Measurements from ENCODE around the gene GAN.
"Not testable (repeated sequence)": the region's sequence is repeated elsewhere in the genome, so short reads cannot be mapped to it uniquely, and the experiment has no call there.

Gene GAN

DNA sequence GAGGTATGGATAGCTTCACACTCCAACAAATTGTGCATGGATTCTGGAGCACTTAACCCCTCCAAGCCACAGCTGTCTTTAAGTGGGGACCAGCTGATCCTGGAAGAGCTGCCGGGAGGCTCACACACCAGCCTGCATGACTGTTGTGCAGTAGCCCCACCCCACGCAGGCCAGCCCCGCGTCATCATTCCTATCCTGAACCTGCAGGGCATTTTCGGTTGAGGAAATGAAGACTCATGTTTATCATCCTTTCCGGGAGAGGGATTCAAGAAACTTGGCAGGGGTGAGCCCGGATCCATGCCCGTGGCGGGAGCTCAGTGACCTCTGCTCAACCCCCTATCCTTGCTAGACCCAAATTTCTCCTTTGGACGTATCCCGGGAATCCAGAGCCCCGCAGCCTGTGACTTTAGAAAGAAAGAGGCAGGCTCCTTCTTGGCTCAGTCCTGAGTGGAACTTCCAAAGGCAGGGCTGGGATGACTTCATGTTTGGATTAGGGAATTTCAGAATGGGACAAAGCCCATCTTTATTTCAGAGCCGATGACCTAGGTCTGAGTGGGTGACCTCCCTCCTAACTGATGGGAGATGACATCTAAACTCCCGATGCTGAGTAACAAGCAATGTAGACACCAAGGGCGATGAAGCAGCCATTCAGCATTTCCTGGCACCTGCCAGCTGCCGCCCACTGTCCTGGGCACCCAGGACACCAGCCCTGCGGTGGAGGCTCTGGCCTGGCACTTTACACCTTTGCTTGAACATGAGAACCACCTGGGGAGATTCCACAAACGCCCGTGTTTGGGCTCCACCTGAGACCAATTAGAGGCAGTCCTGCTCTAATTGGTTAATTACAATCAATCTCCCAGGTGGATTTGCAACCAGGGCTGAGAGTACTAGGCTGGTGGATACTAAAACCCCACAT lies 86.5 kb downstream of the GAN start:
- DNase-seq = no peak

DNA sequence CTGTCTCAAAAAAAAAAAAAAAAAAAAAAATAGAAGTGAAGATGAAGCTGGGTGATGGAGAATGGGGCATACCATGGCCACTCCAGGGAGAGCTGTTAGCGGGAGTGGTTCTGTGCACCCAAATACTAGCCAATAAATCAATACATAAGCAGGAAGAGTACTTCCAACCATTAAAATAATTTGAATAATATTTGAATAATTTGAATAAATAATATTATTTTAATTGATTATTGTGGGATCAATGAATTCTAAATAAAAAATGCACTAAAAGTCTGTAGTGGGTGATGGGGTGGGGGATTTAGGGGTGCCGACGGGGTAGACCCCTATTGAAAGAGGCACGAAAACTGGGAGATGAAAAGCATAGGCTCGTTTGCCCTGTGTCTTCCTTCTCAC lies 88.4 kb downstream of the GAN start:
- no peak for DNase-seq

DNA sequence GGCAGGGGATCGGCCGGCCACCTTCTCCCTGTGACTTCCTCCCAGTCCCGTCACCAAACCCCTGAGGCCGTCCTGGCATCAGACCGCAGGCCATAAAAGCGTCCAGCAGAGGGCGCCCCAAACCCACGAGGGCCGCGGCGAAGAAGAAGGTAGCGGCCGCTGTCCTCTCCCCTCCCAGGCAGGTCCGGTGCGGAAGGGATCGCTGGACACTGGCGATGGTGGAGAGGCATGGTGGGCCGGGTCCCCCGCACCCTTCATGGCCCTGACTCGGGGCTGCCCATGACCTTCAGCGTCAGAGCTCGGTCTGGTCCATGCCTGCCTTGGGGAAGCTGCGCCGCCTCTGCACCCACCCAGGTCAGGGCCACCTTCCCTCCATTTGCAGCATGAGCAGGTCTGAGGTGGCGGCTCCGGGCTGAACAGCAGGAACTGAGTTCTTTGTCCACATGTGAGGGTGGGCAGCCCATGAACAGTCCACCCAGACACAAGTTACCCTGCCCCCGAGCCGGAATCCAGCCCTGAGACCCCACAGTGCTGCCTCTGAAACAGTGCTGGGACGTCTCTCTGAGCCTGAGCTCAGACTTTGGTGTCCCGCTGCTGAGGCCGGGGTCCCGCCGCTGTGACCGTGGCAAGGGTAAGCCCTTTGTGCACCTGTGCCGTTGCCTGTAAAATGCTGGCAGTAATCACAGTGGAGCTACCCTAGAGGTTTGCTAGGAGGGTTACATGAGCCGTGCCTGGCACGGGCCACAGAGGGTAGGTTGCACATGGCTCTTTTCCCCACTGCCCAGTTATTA lies 89.0 kb downstream of the GAN start:
- DNase-seq = peak; percentile 59

DNA sequence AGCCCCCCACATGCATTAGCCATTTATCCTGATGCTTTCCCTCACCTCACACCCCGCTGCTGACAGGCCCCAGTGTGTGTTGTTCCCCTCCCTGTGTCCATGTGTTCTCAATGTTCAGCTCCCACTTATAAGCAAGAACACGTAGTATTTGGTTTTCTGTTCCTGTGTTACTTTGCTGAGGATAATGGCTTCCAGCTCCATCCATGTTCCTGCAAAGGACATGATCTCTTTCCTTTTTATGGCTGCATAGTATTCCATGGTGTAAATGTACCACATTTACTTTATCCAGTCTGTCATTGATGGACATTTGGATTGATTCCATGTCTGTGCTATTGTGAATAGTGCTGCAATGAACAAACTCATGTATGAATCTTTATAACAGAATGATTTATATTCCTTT lies 90.2 kb downstream of the GAN start:
- DNase-seq = not testable (repeated sequence)

DNA sequence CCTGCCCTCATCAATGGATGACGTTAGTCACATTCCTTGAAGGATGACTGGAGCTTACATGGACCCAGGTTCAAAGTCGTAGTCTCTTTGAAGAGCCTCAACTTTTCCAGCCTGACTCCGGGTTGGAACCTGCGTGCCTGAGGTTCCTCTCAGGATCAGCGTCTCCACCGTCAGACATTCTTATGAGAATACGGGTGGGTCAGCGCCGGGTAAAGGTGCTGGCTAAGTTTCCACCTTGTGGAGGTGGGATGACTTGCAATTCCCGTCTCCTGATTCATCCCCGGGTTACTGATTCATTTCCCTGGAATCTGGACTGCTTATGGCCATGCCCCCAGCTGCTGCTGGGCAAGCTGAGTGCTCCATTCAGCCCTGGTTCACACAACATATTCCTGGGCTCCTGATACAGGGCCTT lies 90.9 kb downstream of the GAN start:
- DNase-seq = peak; percentile 83

DNA sequence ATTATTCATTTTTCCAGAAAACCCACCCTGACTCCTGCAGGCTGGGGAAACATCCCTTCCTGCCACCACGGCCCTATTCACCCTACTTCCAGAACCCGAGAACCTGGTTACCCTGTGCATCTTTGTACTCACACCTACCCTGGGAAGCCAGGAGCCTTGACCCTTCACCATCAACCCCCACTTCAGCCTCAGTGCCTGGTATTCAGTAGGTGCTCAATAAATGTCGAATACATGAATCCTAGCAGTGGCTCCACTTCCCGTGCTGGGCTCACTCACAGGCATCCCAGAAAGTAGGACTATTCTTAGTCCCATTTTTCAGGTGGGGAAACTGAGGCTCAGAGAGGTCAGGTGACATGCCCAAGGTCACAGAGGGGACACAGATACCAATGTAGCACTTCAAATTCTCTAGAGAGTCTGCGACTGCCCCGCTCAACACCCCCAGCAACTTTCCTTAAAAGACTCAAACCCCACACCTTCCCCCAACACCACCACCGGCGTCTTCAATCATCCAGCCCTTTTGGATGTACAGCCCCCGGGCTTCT lies 93.7 kb downstream of the GAN start:
- DNase-seq = no peak

DNA sequence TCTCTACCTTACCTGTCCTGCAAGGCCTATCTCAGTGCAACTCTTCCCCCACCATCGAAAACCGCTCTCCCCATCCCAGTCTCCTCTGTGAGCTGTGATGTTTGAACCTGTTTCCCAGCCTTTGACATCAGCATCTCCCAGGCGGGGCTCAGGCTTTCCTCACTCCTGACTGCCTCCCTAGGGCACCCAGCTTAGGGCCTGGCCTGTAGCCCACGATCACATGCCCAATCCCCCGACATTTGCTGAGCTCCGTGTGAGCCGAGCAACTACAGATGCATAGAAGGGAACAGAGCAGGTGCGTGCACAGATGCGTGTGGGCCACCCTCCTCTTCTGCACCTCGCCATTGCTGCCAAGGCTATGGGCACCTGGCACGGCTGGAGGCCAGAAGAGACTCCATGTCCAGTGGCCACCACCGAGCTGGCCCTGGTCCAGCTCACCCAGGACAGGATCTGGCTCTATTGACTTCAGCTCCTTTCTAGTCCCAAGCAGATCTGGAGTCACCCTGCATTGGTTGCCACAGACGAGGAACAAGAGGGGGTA lies 94.3 kb downstream of the GAN start:
- DNase-seq = no peak

DNA sequence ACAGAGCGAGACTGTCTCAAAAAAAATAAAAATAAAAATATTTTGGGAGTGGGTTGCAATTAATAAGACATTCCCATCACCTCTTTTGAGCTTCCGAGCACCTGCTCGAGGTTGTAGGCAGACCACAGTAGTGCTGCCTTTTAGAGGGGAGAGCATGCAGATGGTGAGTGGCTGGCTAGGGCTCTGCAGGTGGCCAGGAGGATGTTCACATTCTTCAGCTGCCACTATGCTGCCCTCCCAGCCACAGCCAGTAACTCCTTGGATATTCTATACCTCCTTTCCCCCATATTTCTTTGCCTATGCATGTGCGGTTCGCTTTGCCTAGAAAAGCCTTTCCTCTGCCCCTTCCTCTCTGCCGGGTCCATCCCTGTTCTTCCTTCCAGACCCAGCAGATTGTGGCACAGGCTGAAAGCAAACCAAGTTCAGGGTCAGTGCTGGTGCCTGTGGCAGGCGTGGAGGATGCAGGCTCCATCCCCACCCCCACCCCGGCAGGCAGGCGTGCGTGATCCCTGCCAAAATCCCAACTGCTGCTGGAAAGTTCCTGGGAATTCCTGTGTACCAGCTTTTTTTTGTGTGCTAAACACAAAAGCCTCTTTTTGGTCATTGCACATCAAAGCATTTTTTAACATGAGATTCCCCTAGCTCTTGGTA lies 96.0 kb downstream of the GAN start:
- no peak for DNase-seq

DNA sequence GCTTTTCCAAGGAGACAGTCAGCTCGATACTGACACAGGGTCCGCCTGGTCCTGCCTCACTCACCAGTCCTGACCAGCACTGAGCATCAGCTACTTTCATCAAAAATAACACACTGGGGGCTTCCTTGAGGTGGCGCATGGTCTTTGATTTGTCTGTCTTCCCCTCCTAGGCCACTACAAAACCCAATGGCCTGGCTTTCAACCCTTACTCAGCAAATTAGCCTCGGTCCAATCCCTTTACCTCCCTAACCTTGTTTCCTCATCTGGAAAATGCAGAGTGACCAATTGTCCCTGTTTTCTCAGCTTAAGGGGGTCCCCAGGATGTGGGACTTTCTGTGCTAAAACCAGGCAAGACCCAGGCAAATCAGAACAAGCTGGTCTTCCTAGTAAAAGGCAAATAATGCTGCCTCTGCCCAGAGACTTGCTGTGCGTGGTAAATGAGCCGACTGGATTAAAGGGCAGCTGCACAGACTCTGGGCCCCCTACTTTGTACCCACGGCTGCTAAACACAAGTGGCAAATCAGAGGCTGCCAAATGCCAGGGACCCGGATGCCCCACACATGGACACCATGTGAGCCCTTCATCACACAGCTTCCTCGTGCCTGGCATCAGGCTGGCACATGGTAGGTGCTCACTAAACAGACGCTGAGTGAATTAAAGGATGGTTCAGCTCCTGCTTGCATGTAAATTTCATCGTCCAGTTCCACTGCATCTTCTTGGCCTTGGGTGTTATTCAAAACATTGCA lies 98.7 kb downstream of the GAN start:
- no peak for DNase-seq

DNA sequence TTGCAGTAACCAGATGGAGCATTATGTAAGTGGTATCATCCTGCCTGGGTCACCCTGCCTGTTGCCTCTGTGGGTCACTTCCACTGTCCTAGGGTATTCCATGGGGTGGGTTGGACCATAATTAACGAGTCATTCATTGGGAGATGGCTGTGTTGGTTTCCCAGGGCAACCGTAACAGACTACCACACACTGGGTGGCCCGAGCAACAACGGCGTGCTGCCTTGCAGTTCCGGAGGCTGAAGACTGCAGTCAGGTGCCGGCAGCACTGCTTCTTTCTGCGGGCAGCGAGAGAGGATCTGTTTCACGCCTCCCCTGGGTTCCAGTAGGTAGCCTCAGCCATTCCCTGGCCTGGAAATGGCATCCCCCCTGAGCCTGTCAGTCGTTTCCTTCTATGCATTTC lies 101.0 kb downstream of the GAN start:
- DNase-seq = no peak

DNA sequence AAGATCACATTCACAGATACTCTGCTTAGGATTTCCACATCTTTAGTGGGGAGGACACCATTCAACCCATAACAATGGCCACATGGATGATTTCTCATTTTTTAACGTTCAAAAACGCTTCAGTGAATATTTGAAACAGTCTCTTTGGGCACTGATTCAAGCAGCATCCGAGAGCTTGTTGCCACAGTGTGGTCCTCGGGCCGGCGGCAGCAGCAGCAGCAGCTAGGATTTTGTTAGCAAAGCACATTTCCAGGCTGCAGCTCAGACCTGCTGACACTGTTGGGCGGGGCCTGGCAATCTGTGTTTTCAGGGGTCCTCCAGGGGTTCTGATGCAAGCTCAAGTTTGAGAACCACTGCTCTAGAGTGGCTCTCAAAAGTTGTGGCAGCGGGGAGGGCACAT lies 102.0 kb downstream of the GAN start:
- no peak for DNase-seq

DNA sequence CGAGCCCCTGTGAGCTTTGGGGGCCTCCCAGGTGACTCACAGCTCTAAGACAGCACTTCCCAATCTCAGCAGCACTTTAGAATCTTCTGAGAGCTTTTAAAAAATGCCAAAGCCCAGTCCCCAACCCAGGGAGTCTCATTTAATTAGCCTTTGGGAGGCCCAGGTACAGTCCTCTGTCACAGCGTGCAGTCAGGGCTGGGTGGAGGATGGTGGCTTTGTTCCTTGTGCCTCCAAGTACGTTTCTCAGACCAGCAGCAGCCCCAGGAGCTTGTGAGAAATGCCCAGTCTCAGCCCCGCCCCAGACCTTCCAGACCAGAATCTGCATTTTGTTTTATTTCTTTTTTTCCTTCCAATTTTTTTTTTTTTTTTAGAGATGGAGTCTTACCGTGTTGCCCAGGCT lies 102.4 kb downstream of the GAN start:
- no peak for DNase-seq

DNA sequence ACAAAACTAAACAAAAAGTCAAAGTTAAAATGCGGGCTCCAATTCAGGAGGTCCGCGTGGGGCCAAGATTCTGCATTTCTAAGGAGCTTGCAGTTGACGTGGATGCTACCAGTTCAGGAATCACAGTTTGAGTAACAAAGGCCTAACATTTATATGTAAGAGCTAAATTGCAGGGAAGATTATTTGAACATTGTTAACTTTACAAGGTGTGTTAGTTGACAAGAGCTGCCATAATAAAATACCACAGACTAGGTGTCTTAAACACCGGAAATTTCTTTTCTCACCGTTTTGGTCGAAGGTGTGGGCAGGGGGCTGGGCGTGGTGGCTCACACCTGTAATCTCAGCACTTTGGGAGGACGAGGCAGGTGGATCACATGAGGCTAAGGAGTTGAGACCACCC lies 105.0 kb downstream of the GAN start:
- DNase-seq = no peak

DNA sequence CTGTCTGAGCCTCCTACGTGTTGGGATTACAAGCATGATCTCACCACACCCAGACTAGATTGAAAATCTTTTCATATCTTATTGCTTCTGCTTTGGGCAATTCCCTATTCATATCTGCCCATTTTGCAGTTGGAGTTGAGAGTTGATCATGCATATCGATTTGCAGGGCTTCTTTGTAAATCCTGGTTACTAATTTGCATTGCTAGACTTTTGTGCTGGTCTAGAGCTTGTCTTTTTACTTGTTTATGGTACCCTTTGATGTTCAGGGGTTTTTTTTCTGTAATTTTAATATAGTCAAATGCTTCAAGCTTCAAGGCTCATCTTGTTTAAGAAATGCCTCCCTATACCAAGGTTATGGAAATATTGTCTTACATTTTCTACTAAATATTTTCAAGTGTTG lies 106.4 kb downstream of the GAN start:
- no peak for DNase-seq

DNA sequence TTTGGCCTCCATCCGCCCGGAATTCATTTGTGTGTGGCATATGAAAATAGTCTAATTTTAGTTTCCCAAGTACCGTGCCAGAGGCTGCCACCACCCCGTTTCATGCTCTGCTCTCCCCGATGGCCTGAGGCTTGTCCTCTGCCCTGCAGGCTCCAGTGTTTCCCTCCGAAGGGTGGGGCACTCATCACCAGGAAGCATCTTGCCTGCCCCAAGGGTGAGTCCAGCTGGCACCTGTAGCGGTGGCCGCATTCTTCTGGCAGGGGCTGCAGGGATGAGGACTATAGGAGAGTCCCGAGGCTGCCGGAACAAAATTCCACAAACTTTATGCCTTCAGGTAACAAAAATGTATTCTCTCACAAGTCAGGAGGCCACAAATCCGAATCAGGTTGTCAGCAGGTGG lies 106.8 kb downstream of the GAN start:
- no peak for DNase-seq

DNA sequence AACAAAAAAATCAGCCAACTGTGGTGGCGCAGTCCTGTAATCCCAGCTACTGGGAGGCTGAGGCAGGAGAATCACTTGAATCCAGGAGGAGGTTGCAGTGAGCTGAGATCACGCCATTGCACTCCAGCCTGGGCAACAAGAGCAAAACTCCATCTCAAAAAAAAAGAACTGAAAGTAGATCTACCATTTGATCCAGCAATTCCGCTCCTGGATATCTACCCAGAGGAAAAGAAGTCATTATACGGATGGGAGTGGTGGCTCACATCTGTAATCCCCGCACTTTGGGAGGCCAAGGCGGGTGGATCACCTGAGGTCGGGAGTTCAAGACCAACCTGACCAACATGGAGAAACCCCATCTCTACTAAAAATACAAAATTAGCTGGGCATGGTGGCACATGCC lies 107.4 kb downstream of the GAN start:
- DNase-seq = not testable (repeated sequence)

DNA sequence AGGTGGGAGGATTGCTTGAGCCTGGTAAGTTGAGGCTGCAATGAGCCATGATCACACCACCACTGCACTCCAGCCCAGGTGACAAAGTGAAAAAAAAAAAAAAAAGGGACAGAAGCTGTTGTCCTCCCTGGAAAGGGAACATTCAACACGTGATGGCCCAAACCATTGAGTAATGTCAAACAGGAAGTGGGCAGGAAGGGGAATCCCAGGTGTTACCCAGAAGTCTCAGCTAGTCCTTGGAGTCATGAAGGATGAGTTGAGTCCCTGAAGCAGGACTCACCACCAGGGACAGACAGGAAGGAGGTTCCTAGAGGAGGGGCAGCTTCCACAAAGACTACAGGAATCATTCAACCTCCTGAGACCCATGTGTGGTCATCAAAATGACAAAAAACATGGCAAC lies 110.0 kb downstream of the GAN start:
- no peak for DNase-seq

DNA sequence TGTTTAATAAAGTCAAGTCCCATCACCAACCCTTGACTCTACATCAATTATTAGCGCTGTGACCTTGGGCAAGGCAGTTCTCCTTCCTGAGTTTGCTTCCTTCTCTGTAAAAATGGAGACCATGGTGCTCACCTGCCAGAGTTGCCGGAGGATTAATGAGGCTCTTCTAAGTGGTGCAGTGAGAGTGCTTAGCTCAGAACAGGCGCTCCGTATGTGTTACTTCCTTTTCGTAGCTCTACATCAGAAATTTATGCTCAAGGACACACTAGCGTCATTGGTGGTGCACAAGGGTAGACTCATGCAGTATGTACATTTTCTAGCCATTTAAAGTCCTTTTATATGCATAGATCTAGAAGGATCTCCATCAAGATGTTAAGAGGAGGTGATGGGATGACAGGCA lies 112.5 kb downstream of the GAN start:
- no peak for DNase-seq

DNA sequence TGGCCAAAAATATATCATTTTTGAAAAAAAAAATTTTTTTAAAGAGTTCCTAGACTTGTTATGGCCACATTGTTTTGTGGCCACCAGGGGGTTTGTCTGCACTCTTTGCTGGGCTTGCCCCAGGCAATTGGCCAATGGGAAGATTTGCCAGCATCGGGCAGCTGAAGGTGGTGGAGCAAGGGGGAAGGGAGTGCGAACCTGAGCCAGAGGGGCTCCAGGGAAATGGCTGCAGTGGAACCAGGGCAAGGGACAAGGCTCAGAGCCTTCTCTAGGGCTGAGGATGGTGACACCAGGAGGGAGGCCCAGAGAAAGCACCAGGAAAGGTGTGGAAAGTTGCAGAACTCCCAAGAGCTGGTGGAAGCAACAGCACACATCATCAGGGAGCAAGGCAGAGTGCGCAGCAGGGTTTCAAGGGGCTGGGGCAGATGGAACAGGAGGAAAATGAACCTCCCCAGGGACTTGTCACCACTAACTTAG lies 114.3 kb downstream of the GAN start:
- DNase-seq = peak; percentile 38

DNA sequence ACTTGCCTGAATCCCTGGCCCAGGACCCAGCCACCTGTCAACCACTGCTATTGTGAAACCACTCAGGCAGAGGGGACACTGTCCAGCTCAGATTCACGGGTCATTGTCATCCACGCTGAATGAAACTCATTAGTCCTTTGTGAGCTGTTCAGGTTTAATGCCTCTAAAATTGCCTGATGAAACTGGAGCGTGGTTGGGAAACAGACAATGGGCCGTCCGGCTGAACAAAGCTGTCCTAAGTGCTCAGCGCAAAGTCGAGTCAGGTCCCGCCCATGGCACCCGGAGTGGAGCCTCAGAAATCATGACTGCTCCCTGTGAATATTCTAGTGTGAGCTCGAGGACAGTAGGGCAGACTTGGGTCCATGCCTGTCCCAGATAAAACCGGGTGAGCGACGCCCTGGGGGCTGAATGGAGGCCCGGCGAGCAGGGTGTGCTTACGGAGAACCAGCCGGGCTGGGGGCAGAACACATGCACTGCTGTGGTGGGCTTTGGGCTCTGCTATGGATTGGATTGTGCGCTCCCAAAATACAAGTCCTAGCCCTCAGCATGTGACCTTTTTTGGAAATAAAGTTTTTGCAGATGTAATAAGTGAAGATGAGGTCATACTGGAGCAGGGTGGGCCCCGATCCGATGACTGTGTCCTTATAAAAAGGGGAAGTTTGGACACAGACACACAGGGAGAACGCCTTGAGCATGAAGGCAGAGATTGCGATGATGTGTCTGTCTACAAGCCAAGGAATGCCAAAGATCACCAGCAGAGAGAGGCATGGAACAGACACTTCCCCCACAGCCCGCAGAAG lies 117.0 kb downstream of the GAN start:
- DNase-seq = peak; percentile 81

DNA sequence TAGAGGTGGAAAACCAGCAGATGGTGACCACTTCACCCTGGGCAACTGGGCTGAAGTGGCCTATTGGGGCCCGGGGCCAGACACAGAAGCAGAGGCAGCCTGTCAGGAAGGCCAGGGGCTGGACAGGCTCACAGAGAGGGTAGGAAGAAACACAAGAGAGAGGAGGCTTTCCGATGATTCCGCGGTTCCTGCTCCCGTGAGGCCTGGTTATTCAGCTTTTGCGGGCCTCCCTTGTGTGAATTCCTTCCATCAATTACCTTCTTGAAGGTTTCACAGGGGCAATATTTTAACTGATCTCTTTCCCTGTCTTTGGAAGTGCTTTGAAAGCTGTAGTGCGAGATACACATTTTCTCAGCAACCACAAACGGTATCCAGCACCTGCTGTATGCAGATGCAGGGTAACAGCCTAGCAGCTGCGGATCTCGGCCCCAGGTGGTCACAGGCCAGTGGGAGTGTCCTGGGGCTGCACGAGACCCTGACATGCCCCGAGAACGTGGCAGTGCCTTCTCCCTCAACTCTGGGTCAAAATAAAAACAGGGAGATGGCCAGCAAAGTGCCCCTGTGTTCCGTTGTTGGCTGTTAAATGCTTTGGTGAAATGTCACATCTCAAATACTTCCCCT lies 118.3 kb downstream of the GAN start:
- no peak for DNase-seq
